Measurements from ENCODE around the gene SLC4A2.

The SLC4A2 gene

DNA sequence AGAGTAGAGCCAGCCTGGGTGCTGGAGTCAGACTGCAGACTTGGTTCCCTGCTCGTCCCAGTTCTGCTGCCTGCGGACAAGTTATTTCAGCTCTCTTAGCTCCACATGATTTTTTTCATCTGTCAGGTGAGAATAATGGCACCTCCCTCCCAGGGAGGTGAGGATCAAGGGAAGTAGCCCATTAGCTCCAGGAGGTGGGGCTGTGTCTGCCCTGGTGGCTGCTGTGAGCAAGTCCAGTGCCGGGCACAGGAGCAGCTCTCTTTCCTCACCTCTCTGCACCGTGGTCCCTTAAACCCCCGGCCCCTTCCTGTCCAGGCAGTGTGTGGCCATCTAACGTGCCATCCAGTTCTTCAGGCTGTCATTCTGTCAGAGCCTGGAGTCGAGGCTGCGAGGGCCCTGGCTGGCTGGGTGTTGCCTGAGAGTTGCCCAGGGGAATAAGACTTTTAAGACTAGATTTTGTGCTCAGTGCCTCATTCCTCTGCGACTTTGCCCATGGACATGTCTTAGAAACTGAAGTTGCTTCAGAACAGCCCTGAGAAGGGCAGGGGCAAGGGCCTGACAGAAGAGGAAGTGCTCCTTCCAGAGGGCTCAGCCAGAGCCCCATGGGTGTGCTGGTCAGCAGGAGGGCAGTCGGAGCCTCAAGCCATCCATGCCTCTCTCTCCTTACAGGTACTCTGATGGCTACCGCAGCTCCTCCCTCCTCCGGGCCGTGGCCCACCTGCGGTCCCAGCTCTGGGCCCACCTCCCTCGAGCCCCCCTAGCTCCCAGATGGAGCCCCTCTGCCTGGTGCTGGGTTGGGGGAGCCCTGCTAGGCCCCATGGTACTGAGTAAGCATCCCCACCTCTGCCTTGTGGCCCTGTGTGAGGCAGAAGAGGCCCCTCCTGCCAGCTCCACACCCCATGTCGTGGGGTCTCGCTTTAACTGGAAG is 26.2 kb upstream of the SLC4A2 start:
- H3K9ac ChIP-seq (ENCODE audit: low read length) = no peak overlapping the region

DNA sequence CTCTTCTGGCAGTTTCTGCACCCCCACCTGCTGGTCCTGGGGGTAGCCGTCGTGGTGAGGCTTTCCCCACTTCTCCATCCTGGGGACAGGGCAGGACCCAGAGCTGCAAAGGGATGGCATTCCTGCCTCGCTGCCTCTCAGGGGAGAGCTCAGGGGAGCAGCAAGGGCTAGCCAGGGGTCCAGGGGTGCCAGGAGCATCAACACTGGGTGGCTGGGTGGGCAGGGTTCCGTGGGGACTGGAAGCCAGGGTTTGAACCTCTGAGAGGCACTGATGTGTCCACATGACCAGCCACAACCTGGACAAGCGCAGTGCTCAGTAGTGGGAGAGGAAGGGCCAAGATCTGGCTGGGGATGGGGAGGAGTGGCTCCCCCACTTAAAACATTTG is 25.5 kb upstream of the SLC4A2 start:
- H3K9ac ChIP-seq (ENCODE audit: low read length) = no peak overlapping the region
- H4K20me1 ChIP-seq (ENCODE audit: insufficient read depth, low read length) = no peaks in the 10 kb centered on the region
- no peaks in the 10 kb centered on the region for H3K9me2 ChIP-seq (replicated peaks; ENCODE audit: insufficient read depth, low read length)
- H3K9me3 ChIP-seq (replicated peaks; ENCODE audit: insufficient read depth, low read length) = no peaks in the 10 kb centered on the region
- H3K79me2 ChIP-seq (ENCODE audit: low read length) = peaks cover 19% of the 10 kb centered on the region
- H3F3A ChIP-seq (ENCODE audit: insufficient read depth, low read length) = no peaks in the 10 kb centered on the region
- DNase-seq = no peak
- TF ChIP-seq EZH2 (optimal IDR thresholded peaks at IDR 0.05; ENCODE audit: low read depth, low read length) = no peak
- no peak overlapping the region for H3K27ac ChIP-seq (ENCODE audit: low read length)
- no peaks in the 10 kb centered on the region for H3K36me3 ChIP-seq (replicated peaks; ENCODE audit: insufficient read depth, low read length)
- no peak overlapping the region for H2AFZ ChIP-seq (ENCODE audit: low read length)
- no peak overlapping the region for H3K4me3 ChIP-seq (ENCODE audit: low read length)
- no peaks in the 10 kb centered on the region for H3K27me3 ChIP-seq (replicated peaks; ENCODE audit: insufficient read depth, low read length)
- 0 out of 2 replicates have a peak, but pooled peaks cover 2% of the 10 kb centered on the region for H3K4me1 ChIP-seq (ENCODE audit: low read length)
- H3K4me2 ChIP-seq (ENCODE audit: low read depth, low read length) = no peak overlapping the region

More for the DNA sequence above, 26.2 kb upstream of the SLC4A2 start:
- no peak overlapping the region for H3K4me2 ChIP-seq (ENCODE audit: low read depth, low read length)
- H3K36me3 ChIP-seq (replicated peaks; ENCODE audit: insufficient read depth, low read length) = no peaks in the 10 kb centered on the region
- no peak overlapping the region for H3K4me3 ChIP-seq (ENCODE audit: low read length)
- H3F3A ChIP-seq (ENCODE audit: insufficient read depth, low read length) = no peaks in the 10 kb centered on the region
- no peak overlapping the region for H3K27ac ChIP-seq (ENCODE audit: low read length)
- H3K79me2 ChIP-seq (ENCODE audit: low read length) = peaks cover 21% of the 10 kb centered on the region
- H3K4me1 ChIP-seq (ENCODE audit: low read length) = 0 out of 2 replicates have a peak, but pooled peaks cover 2% of the 10 kb centered on the region
- no peaks in the 10 kb centered on the region for H3K9me2 ChIP-seq (replicated peaks; ENCODE audit: insufficient read depth, low read length)
- no peaks in the 10 kb centered on the region for H3K27me3 ChIP-seq (replicated peaks; ENCODE audit: insufficient read depth, low read length)
- DNase-seq = no peak
- H3K9me3 ChIP-seq (replicated peaks; ENCODE audit: insufficient read depth, low read length) = no peaks in the 10 kb centered on the region
- no peaks in the 10 kb centered on the region for H4K20me1 ChIP-seq (ENCODE audit: insufficient read depth, low read length)
- H2AFZ ChIP-seq (ENCODE audit: low read length) = no peak overlapping the region
- TF ChIP-seq EZH2phosphoT487 (IDR thresholded peaks at IDR 0.05; ENCODE audit: low read length) (no peak), EZH2 (optimal IDR thresholded peaks at IDR 0.05; ENCODE audit: low read depth, low read length) (no peak)
- TF ChIP-seq, protein P1, sequence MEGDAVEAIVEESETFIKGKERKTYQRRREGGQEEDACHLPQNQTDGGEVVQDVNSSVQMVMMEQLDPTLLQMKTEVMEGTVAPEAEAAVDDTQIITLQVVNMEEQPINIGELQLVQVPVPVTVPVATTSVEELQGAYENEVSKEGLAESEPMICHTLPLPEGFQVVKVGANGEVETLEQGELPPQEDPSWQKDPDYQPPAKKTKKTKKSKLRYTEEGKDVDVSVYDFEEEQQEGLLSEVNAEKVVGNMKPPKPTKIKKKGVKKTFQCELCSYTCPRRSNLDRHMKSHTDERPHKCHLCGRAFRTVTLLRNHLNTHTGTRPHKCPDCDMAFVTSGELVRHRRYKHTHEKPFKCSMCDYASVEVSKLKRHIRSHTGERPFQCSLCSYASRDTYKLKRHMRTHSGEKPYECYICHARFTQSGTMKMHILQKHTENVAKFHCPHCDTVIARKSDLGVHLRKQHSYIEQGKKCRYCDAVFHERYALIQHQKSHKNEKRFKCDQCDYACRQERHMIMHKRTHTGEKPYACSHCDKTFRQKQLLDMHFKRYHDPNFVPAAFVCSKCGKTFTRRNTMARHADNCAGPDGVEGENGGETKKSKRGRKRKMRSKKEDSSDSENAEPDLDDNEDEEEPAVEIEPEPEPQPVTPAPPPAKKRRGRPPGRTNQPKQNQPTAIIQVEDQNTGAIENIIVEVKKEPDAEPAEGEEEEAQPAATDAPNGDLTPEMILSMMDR (IDR thresholded peaks at IDR 0.05; ENCODE audit: low read length) = no peak

DNA sequence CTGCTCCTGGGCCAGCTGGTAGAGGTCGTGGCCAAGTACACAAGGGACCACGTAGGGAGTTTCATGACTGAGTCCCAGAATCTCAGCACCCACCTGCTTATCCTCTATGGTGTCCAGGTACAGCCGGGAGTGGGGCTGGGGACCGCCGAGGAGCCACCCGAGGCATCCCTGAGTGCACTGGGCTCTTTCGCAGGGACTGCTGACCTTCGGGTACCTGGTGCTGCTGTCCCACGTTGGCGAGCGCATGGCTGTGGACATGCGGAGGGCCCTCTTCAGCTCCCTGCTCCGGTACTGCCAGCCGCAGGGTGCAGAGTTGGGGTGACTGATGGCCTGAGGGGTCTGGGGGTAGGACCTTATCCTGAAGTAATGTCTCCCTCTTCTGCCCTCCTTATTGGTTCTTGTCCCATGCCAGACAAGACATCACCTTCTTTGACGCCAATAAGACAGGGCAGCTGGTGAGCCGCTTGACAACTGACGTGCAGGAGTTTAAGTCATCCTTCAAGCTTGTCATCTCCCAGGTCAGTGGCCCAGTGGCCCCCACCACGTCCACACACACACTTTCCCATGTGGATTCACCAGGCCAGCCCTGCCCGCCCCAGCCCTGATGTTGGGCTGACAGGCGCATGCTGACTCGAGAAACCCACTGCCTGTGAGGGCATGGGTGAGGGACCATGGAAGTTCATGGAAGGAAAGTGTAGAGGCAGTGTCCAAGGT is 24.9 kb upstream of the SLC4A2 start:
- Histone ChIP-seq H3K9me3 (replicated peaks; ENCODE audit: insufficient read depth, low read length) (no peaks in the 10 kb centered on the region), H3K4me2 (ENCODE audit: low read depth, low read length) (no peak overlapping the region), H4K20me1 (ENCODE audit: insufficient read depth, low read length) (no peaks in the 10 kb centered on the region), H3K79me2 (ENCODE audit: low read length) (peaks cover 13% of the 10 kb centered on the region), H3K4me1 (ENCODE audit: low read length) (no peaks in the 10 kb centered on the region), H2AFZ (ENCODE audit: low read length) (no peak overlapping the region), H3K27me3 (replicated peaks; ENCODE audit: insufficient read depth, low read length) (no peaks in the 10 kb centered on the region), H3K9ac (ENCODE audit: low read length) (no peak overlapping the region), H3K27ac (ENCODE audit: low read length) (no peak overlapping the region), H3F3A (ENCODE audit: insufficient read depth, low read length) (no peaks in the 10 kb centered on the region), H3K9me2 (replicated peaks; ENCODE audit: insufficient read depth, low read length) (no peaks in the 10 kb centered on the region), H3K4me3 (ENCODE audit: low read length) (no peak overlapping the region), H3K36me3 (replicated peaks; ENCODE audit: insufficient read depth, low read length) (no peaks in the 10 kb centered on the region)
- DNase-seq = no peak
- TF ChIP-seq, protein P1 (IDR thresholded peaks at IDR 0.05; ENCODE audit: low read length) = no peak
- TF ChIP-seq EZH2 (optimal IDR thresholded peaks at IDR 0.05; ENCODE audit: low read depth, low read length) (no peak), EZH2phosphoT487 (IDR thresholded peaks at IDR 0.05; ENCODE audit: low read length) (no peak)

Data from MM.1S (cell line).